Measurements from ENCODE around the gene RHOH. TPM values are rescaled to one million over a fixed set of nuclear protein-coding genes. Genes with fewer than 3 reads are reported as not detected.

Gene RHOH
- total and polyA plus RNA-seq, 9 of the 15 experiments (the other 6 are each of a cell fraction or from before 2014, with no cell fraction given) = 14.3 to 37.7 (median 23.2) TPM

GRCh38 chr4:40199179-40199670, 2.4 kb downstream of the RHOH start (continued):
- TF ChIP-seq AFF1 (IDR thresholded peaks at IDR 0.05; ENCODE audit: low read depth in 1 of 2, partially characterized antibody in 2 of 2) = no peak

- peak; percentile 33 for ATAC-seq
- WGBS (ENCODE audit: insufficient coverage, low coverage, missing lambda C conversion rate) = 1% methylated on average over 15 of the region's 15 CpGs
- no peaks in the 10 kb centered on the region for H3K9me3 ChIP-seq (replicated peaks; ENCODE audit: control insufficient read depth, insufficient read depth, low read depth, low read length)
- H3K36me3 ChIP-seq (ENCODE audit: control insufficient read depth, insufficient read depth, low read length) = no peaks in the 10 kb centered on the region
- H3K4me1 ChIP-seq (replicated peaks in 1 of 2; ENCODE audit: control insufficient read depth in 2 of 2, insufficient read depth in 2 of 2, low read length in 2 of 2) = peaks cover 34 to 48% of the 10 kb centered on the region in 2 experiments; a peak in 4 of 5 replicates
- intact Hi-C loops (cut with micrococcal nuclease) = loop anchor here (2.0 kb wide), 3 partner anchors 39 to 143 kb away; partner anchors contain the start of gene N4BP2
- ChIA-PET CTCF (ENCODE audit: low intra/inter-chr PET ratio) (no interaction called here), POLR2A (interaction anchor here (0.6 to 2.0 kb wide), 12 partner anchors 9 to 164 kb away, joined by 3 to 8 read pairs (median 3); partner anchors contain the start of gene N4BP2)
- H3K27ac ChIP-seq (ENCODE audit: extremely low read depth, low read depth, low read length) = peak overlapping the region; percentile 85
- peak overlapping the region; percentile 49 for H2AFZ ChIP-seq (ENCODE audit: low read depth, low read length)
- H3K4me2 ChIP-seq (ENCODE audit: insufficient read depth, low read length) = peak overlapping the region; percentile 90
- H3K4me3 ChIP-seq = peak overlapping the region; percentile 50
- FAIRE-seq = peak; percentile 64
- TSS peak; percentile 78 for BruUV-seq (replicated peaks)
- no peaks in the 10 kb centered on the region for H3K27me3 ChIP-seq (ENCODE audit: control insufficient read depth in 2 of 2, insufficient read depth in 2 of 2, low read length in 2 of 2)
- DNase-seq (ENCODE audit: extremely low read depth in 1 of 4, low spot score in 3 of 4) = peak in 1 of 4 experiments; percentile 83
- in situ Hi-C loops (cut with MboI) = no loop called here
- H3K9me1 ChIP-seq (ENCODE audit: control insufficient read depth, insufficient read depth, low read length) = no peaks in the 10 kb centered on the region
- H3K79me2 ChIP-seq (ENCODE audit: control insufficient read depth, insufficient read depth, low read length) = peaks cover 83% of the 10 kb centered on the region
- no peaks in the 10 kb centered on the region for H4K20me1 ChIP-seq (replicated peaks; ENCODE audit: control insufficient read depth, insufficient read depth, low read length)
- H3K9ac ChIP-seq (ENCODE audit: insufficient read depth in 1 of 2, low read depth in 2 of 2, low read length in 2 of 2) = peak overlapping the region; percentile 61 to 83; a peak in 3 of 4 replicates
- TF ChIP-seq PTRF (tag; IDR thresholded peaks at IDR 0.05) (no peak), L3MBTL2 (IDR thresholded peaks at IDR 0.05) (peak; percentile 17), MITF (IDR thresholded peaks at IDR 0.05) (no peak), ZC3H11A (IDR thresholded peaks at IDR 0.05; ENCODE audit: low read depth, low read length) (no peak), NR2C2 (CRISPR knock-in tag; IDR thresholded peaks at IDR 0.05) (no peak), NR2C2 (tag; IDR thresholded peaks at IDR 0.05) (peak; percentile 76), ZNF583 (CRISPR knock-in tag; IDR thresholded peaks at IDR 0.05) (no peak)
Observed at GRCh38 chr4:40199999-40200874, 3.4 kb downstream of the RHOH start.

Data from K562 (cell line).